ENCODE data around the gene BTBD9. TPM values are rescaled to one million over a fixed set of nuclear protein-coding genes. Genes with fewer than 3 reads are reported as not detected.

Gene BTBD9
- total RNA-seq, 4 donors from 2014 or later, result 17.3 to 50.3 (median 37.8) TPM

- TF ChIP-seq POLR2A (IDR thresholded peaks at IDR 0.05) (no peak), CTCF (IDR thresholded peaks at IDR 0.05) (no peak)
- DNase-seq, result peak in 1 of 3 donors; percentile 51
- H3K4me3 ChIP-seq, result no peak overlapping the region
- no peaks in the 10 kb centered on the region for H3K27me3 ChIP-seq
- H3K36me3 ChIP-seq, result no peaks in the 10 kb centered on the region
- no peaks in the 10 kb centered on the region for H3K9me3 ChIP-seq
- H3K27ac ChIP-seq, result no peak overlapping the region
- no peaks in the 10 kb centered on the region for H3K4me1 ChIP-seq
These were observed 72.3 kb downstream of the BTBD9 start for GRCh38 chr6:38567436-38567835.

- TF ChIP-seq POLR2A (IDR thresholded peaks at IDR 0.05) (no peak), CTCF (IDR thresholded peaks at IDR 0.05) (no peak)
- DNase-seq, result no peak
- H3K4me3 ChIP-seq, result no peak overlapping the region
- H3K27me3 ChIP-seq, result no peaks in the 10 kb centered on the region
- H3K36me3 ChIP-seq, result no peaks in the 10 kb centered on the region
- no peak overlapping the region for H3K27ac ChIP-seq
- H3K9me3 ChIP-seq, result no peaks in the 10 kb centered on the region
- H3K4me1 ChIP-seq, result no peaks in the 10 kb centered on the region
These were observed 73.3 kb downstream of the BTBD9 start for GRCh38 chr6:38566295-38567030.

DNA sequence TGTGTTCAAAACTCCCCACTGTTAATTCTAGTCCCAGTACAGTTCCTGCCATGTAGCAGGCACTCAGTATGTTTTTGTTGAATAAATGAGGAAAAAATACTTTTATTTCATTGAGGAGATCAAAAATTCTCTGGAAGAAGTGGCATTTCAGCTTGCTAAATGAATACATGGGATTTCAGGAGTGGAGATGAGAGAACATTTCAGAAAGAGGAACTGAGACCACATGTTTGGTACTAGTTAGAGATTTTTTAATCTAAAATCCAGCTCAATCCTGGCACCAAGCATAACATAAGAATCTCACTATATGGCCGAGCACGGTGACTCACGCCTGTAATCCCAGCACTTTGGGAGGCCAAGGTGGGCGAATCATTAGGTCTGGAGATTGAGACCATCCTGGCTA, 75.4 kb downstream of the BTBD9 start:
- no peak overlapping the region for H3K4me3 ChIP-seq
- TF ChIP-seq CTCF (IDR thresholded peaks at IDR 0.05) (no peak), POLR2A (IDR thresholded peaks at IDR 0.05) (no peak)
- no peak for DNase-seq
- no peaks in the 10 kb centered on the region for H3K27me3 ChIP-seq
- no peaks in the 10 kb centered on the region for H3K36me3 ChIP-seq
- no peaks in the 10 kb centered on the region for H3K4me1 ChIP-seq
- no peak overlapping the region for H3K27ac ChIP-seq
- no peaks in the 10 kb centered on the region for H3K9me3 ChIP-seq

DNA sequence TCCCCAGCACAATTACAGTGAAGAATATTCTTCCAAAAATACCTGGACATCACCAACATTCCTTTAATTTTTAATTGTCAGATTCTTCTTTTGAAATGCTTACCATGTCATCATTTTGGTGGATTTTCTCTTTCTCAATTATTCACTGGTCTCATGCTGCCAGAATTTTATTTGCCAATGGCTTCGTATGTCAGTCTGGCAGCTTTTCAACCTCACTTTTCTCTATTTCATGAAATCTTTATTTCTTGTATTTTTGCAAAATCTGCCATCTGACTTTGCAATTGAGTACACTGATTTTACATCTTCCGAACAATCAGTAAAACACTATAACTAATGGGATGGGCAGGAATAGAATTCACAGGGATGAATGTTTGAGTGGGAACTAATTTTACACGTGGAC, 84.1 kb downstream of the BTBD9 start:
- H3K27ac ChIP-seq, result no peak overlapping the region
- no peak for DNase-seq

DNA sequence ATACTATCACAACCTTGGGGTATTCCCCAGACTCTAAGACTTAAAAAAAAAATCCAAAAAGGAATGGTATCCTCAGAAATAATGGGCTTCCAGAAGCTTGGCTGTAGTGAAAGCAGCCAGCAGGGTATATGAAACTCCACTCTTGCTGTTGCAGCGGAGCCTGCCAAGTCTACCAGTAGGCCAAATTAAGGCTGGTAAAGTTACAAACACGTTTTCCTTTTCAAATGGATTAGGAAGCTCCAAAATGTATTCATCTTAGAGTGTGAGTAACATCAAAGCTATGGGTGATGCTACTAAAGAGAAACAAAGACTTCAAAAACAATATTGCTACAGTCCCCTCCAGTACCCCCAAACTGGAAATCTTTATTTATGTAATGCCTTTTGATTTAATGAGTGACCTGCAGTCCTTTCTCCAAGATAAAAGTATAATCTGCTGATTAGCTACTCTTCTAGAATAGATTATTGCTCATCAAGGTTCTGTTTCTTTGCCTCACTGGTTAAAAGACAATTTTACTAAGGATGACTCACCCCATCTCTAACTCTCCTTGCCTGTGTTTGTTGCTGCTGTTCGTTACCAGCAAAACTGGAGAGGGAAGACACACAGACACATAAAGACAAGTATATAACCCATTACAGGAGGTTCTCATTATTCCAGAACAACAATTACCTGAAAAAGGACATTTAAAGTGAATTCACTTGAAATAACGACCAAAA, 84.9 kb downstream of the BTBD9 start:
- no peak overlapping the region for H3K27ac ChIP-seq
- TF ChIP-seq POLR2A (IDR thresholded peaks at IDR 0.05) (no peak), CTCF (IDR thresholded peaks at IDR 0.05) (no peak)
- DNase-seq, result no peak
- no peak overlapping the region for H3K4me3 ChIP-seq
- peaks cover 0 to 4% (median 0%) of the 10 kb centered on the region in 4 donors for H3K4me1 ChIP-seq
- no peaks in the 10 kb centered on the region for H3K36me3 ChIP-seq
- H3K27me3 ChIP-seq, result no peaks in the 10 kb centered on the region
- H3K9me3 ChIP-seq, result no peaks in the 10 kb centered on the region

More for the DNA sequence above, 84.1 kb downstream of the BTBD9 start:
- no peak overlapping the region for H3K4me3 ChIP-seq
- H3K9me3 ChIP-seq, result no peaks in the 10 kb centered on the region
- H3K36me3 ChIP-seq, result no peaks in the 10 kb centered on the region
- peaks cover 0 to 4% (median 0%) of the 10 kb centered on the region in 4 donors for H3K4me1 ChIP-seq
- TF ChIP-seq POLR2A (IDR thresholded peaks at IDR 0.05) (no peak), CTCF (IDR thresholded peaks at IDR 0.05) (no peak)
- no peaks in the 10 kb centered on the region for H3K27me3 ChIP-seq

Measured in Peyer's patch (tissue), 4 donors.